ENCODE data around the gene PCAT6. TPM values are rescaled to one million over a fixed set of nuclear protein-coding genes. Genes with fewer than 3 reads are reported as not detected.

Gene PCAT6
- total and polyA plus RNA-seq, 2 of the 8 experiments (the other 6 are each of a cell fraction or from before 2014, with no cell fraction given) = 4.6 to 14.7 TPM

- Histone ChIP-seq H2BK5ac (ENCODE audit: low read depth, low read length) (no peak overlapping the region), H2BK15ac (ENCODE audit: low read length) (no peak overlapping the region), H3K56ac (replicated peaks; ENCODE audit: insufficient read length, low read depth, low read length) (no peak overlapping the region), H3K23ac (ENCODE audit: insufficient read length) (no peak overlapping the region), H3K9ac (replicated peaks in 1 of 4; ENCODE audit: extremely low read depth in 1 of 4, low read depth in 3 of 4, low read length in 3 of 4) (no peak overlapping the region), H2AK5ac (ENCODE audit: low read depth, low read length) (no peak overlapping the region), H2BK12ac (ENCODE audit: low read depth, low read length) (no peak overlapping the region), H3K4ac (replicated peaks; ENCODE audit: insufficient read length, low read depth, low read length) (no peak overlapping the region), H3K36me3 (ENCODE audit: control insufficient read depth in 2 of 4, insufficient read depth in 4 of 4, low read length in 3 of 4) (peaks cover 0 to 2% (median 0%) of the 10 kb centered on the region in 4 experiments; a peak in 2 of 8 replicates), H4K91ac (replicated peaks; ENCODE audit: insufficient read length, low read length) (no peak overlapping the region), H2AFZ (ENCODE audit: low read length) (no peak overlapping the region), H3K14ac (ENCODE audit: insufficient read length) (no peak overlapping the region), H3K18ac (ENCODE audit: extremely low read depth, low read length) (no peak overlapping the region), H3K27me3 (replicated peaks in 1 of 4; ENCODE audit: control insufficient read depth in 3 of 4, extremely low read depth in 1 of 4, insufficient read depth in 3 of 4, low read length in 3 of 4) (no peaks in the 10 kb centered on the region), H2BK20ac (ENCODE audit: low read length) (no peak overlapping the region), H3K4me3 (ENCODE audit: extremely low read depth in 1 of 4, insufficient read depth in 2 of 4, low read depth in 3 of 4, low read length in 4 of 4) (no peak overlapping the region), H3K9me3 (ENCODE audit: insufficient read depth in 2 of 2, low read depth in 1 of 2, low read length in 1 of 2) (no peaks in the 10 kb centered on the region), H3K4me1 (replicated peaks in 1 of 4; ENCODE audit: control insufficient read depth in 3 of 4, insufficient read depth in 4 of 4, low read length in 3 of 4) (peaks cover 0 to 13% (median 1%) of the 10 kb centered on the region in 4 experiments; a peak in 5 of 7 replicates), H3K79me2 (ENCODE audit: control insufficient read depth in 1 of 2, insufficient read depth in 2 of 2, low read length in 2 of 2) (peaks cover 78 to 100% of the 10 kb centered on the region in 2 experiments), H3K79me1 (ENCODE audit: low read depth, low read length) (peaks cover 10% of the 10 kb centered on the region), H4K8ac (ENCODE audit: extremely low read depth, insufficient read depth, low read length) (no peak overlapping the region), H3K27ac (ENCODE audit: low read depth, low read length) (no peak overlapping the region), H3K23me2 (ENCODE audit: low read depth, low read length) (no peaks in the 10 kb centered on the region; the same call in 1 of the 2 replicates), H2BK120ac (replicated peaks; ENCODE audit: low read depth, low read length) (no peak overlapping the region), H3K4me2 (ENCODE audit: insufficient read depth in 1 of 2, low read depth in 2 of 2, low read length in 2 of 2) (no peak overlapping the region), H4K20me1 (replicated peaks in 1 of 2; ENCODE audit: control insufficient read depth in 1 of 2, insufficient read depth in 2 of 2, low read length in 2 of 2) (peaks cover 26 to 48% of the 10 kb centered on the region in 2 experiments), H4K5ac (ENCODE audit: insufficient read length, low read depth, low read length) (no peak overlapping the region)
- TF ChIP-seq CHD2 (IDR thresholded peaks at IDR 0.05; ENCODE audit: low read length) = no peak
- no peak for TF ChIP-seq CREB1 (IDR thresholded peaks at IDR 0.05)
- TF ChIP-seq ATF2 (IDR thresholded peaks at IDR 0.05; ENCODE audit: low read length) = no peak
- TF ChIP-seq HDAC2 (IDR thresholded peaks at IDR 0.05; ENCODE audit: borderline replicate concordance in 1 of 2, low read depth in 2 of 2, low read length in 2 of 2) = no peak
- DNase-seq (ENCODE audit: low read depth in 1 of 2, low spot score in 2 of 2) (no peak), FAIRE-seq (no peak)
- 92% methylated on average over 2 of the region's 2 CpGs; no CpG with 5 or more reads in 1 of the 2 experiments for WGBS, 2 experiments (ENCODE audit: extremely low coverage in 1 of 2, insufficient coverage in 1 of 2, insufficient read length in 1 of 2, insufficient replicate concordance in 2 of 2, low coverage in 1 of 2, low lambda C conversion rate in 2 of 2, missing lambda C conversion rate in 1 of 2)
- POLR2A ChIA-PET (ENCODE audit: partially characterized antibody) = interaction anchor here (0.8 to 2.0 kb wide), 6 partner anchors 9 to 72 kb away, joined by 3 to 8 read pairs (median 4); partner anchors contain the start of gene PCAT6
- CTCF ChIA-PET (ENCODE audit: partially characterized antibody) = interaction anchor here (0.5 to 1.5 kb wide), 3 partner anchors 9 to 220 kb away, joined by 3 read pairs; no protein-coding TSS in a partner anchor
These were observed 9.6 kb upstream of the PCAT6 start for GRCh38 chr1:202801175-202801574.
